ENCODE measurements around the gene ATP8A2. TPM values are rescaled to one million over a fixed set of nuclear protein-coding genes. Genes with fewer than 3 reads are reported as not detected.

The ATP8A2 gene
- total and polyA plus RNA-seq, 3 donors from 2014 or later = 14.2 to 38.3 (median 16.5) TPM

DNA sequence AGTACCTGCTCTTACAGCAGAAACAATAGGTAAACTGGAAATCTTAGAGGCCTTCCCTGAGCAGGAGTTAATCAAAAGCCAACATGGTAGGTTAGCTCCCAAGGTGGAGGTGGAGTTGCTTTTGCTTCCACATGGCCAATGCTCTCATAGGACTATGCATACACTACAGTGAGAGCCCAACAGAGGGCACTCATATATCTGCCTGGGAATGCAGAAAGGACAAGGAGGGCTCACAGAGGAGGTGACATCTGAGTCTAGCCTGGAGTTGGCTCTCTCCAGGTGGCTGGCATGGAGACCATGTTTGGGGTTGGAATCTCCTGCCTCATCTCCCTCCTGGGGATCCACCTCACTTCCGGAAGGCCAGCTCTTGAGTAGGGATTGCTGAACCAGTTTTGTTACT lies 34.6 kb downstream of the ATP8A2 start:
- TF ChIP-seq POLR2A (IDR thresholded peaks at IDR 0.05) = no peak
- TF ChIP-seq, protein P1, sequence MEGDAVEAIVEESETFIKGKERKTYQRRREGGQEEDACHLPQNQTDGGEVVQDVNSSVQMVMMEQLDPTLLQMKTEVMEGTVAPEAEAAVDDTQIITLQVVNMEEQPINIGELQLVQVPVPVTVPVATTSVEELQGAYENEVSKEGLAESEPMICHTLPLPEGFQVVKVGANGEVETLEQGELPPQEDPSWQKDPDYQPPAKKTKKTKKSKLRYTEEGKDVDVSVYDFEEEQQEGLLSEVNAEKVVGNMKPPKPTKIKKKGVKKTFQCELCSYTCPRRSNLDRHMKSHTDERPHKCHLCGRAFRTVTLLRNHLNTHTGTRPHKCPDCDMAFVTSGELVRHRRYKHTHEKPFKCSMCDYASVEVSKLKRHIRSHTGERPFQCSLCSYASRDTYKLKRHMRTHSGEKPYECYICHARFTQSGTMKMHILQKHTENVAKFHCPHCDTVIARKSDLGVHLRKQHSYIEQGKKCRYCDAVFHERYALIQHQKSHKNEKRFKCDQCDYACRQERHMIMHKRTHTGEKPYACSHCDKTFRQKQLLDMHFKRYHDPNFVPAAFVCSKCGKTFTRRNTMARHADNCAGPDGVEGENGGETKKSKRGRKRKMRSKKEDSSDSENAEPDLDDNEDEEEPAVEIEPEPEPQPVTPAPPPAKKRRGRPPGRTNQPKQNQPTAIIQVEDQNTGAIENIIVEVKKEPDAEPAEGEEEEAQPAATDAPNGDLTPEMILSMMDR (IDR thresholded peaks at IDR 0.05) = no peak
- Histone ChIP-seq H3K27ac (no peak overlapping the region), H3K4me3 (no peak overlapping the region), H3K9me3 (no peaks in the 10 kb centered on the region), H3K4me1 (no peaks in the 10 kb centered on the region), H3K36me3 (ENCODE audit: low read depth, missing control alignments) (no peaks in the 10 kb centered on the region), H3K27me3 (no peaks in the 10 kb centered on the region)
- 93 to 100% methylated on average over 1 of the region's 1 CpG for WGBS, 2 donors
- DNase-seq = no peak
- intact Hi-C loops (cut with DNase I; ENCODE audit: low total_unique reads) = no loop called here

DNA sequence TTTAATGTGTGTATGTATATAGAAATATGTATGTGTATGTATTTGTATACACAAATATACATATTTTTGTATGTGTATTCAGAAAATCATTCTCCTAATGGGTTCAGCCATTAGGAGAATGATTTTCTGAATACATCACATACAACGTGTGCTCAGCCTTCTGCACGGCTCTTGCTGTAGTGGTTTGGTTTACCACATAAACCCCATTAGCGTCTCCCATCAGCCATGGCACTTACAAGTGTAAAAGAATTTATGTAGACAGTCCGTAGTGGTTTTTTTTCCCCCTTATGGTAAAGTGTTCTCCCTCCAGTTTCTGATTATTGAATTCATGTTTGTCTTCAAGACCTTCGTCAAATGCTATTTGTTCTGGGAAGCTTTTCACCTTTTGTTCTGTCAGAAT lies 38.2 kb downstream of the ATP8A2 start:
- Histone ChIP-seq H3K4me1 (no peaks in the 10 kb centered on the region), H3K36me3 (ENCODE audit: low read depth, missing control alignments) (no peaks in the 10 kb centered on the region), H3K9me3 (no peaks in the 10 kb centered on the region), H3K27ac (no peak overlapping the region), H3K4me3 (no peak overlapping the region), H3K27me3 (no peaks in the 10 kb centered on the region)
- intact Hi-C loops (cut with DNase I; ENCODE audit: low total_unique reads) = no loop called here
- DNase-seq = no peak
- TF ChIP-seq, protein P1 (IDR thresholded peaks at IDR 0.05) = no peak
- no peak for TF ChIP-seq POLR2A (IDR thresholded peaks at IDR 0.05)
- 85 to 93% methylated on average over 5 of the region's 5 CpGs for WGBS, 2 donors

DNA sequence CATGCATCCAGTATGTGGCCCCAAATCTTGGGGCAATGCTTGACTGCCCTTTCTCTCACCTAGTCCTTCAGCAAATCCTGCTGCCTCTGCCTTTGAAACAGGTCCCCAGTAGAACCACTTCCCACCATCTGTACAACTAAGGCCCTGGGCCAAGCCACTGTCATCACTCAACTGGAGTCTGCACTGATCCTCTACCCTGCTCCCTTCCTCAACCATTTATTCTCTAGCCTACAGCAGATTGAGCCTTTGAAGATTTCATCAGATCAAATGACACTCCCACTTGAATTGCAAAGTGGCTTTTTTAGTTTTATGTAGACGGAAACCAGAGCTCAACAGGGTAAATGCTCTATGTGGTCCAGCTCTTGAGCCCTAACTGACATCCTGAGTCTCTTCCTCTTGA lies 43.5 kb downstream of the ATP8A2 start:
- TF ChIP-seq, protein P1 (IDR thresholded peaks at IDR 0.05) = no peak
- no peak for TF ChIP-seq POLR2A (IDR thresholded peaks at IDR 0.05)
- Histone ChIP-seq H3K4me3 (no peak overlapping the region), H3K27me3 (no peaks in the 10 kb centered on the region), H3K4me1 (no peaks in the 10 kb centered on the region), H3K36me3 (ENCODE audit: low read depth, missing control alignments) (no peaks in the 10 kb centered on the region), H3K27ac (no peak overlapping the region), H3K9me3 (no peaks in the 10 kb centered on the region)
- DNase-seq = no peak
- intact Hi-C loops (cut with DNase I; ENCODE audit: low total_unique reads) = no loop called here
- 73 to 86% methylated on average over 1 of the region's 1 CpG for WGBS, 2 donors

DNA sequence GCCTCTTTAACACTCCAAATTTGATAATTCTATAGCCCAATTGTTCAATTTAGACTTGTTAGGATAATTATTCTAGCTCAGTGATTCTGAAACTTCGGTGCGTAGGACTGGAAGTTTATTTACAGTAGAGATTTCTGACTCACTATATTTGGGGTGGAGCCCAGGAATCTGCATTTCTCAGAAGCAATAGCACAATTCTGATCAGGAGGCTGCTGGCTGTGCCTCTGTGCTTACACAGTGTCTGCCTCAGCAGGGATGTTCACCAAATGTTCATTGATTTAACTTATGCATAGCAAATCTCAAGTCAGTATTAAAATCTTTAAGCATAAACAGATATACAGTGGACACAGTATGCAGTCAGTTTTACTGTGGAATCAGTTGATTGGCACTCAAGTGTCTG lies 45.8 kb downstream of the ATP8A2 start:
- WGBS, 2 donors = 83 to 94% methylated on average over 2 of the region's 2 CpGs
- intact Hi-C loops (cut with DNase I; ENCODE audit: low total_unique reads) = no loop called here
- TF ChIP-seq, protein P1 (IDR thresholded peaks at IDR 0.05) = no peak
- TF ChIP-seq POLR2A (IDR thresholded peaks at IDR 0.05) = no peak
- Histone ChIP-seq H3K27ac (no peak overlapping the region), H3K4me1 (no peaks in the 10 kb centered on the region), H3K4me3 (no peak overlapping the region), H3K36me3 (ENCODE audit: low read depth, missing control alignments) (no peaks in the 10 kb centered on the region), H3K9me3 (no peaks in the 10 kb centered on the region), H3K27me3 (no peaks in the 10 kb centered on the region)
- DNase-seq = no peak

DNA sequence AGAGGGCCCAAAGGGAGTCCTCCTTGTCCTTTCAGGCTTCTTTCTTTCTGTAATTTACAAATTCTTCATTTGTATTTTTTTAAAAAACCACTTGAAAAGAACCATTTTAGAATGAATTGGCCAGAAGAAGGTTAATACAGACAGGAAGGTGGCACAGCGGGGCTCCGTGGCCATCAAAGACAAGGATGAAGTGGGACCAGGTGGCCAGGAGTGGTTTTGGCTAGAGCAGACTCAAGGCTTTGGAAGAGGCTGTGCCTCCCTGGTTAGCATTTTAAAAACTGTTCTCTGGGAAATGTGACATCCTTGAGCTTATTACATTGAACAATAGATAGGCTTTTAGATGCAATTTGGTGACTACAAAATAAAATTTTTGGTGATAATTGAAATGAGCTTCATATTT lies 48.4 kb downstream of the ATP8A2 start:
- H3K4me3 ChIP-seq = no peak overlapping the region
- WGBS, 2 donors = 82 to 87% methylated on average over 2 of the region's 2 CpGs
- DNase-seq = no peak
- TF ChIP-seq POLR2A (IDR thresholded peaks at IDR 0.05) = no peak
- TF ChIP-seq, protein P1 (IDR thresholded peaks at IDR 0.05) = no peak
- no peaks in the 10 kb centered on the region for H3K4me1 ChIP-seq
- intact Hi-C loops (cut with DNase I; ENCODE audit: low total_unique reads) = no loop called here
- no peaks in the 10 kb centered on the region for H3K27me3 ChIP-seq
- H3K9me3 ChIP-seq = no peaks in the 10 kb centered on the region
- H3K27ac ChIP-seq = no peak overlapping the region
- H3K36me3 ChIP-seq (ENCODE audit: low read depth, missing control alignments) = no peaks in the 10 kb centered on the region

Measured in testis (tissue), 3 donors.